ENCODE measurements around the gene BASP1. TPM values are rescaled to one million over a fixed set of nuclear protein-coding genes. Genes with fewer than 3 reads are reported as not detected.

The BASP1 gene
- total RNA-seq: 10 to 100 TPM; 25.2 to 31.4 TPM
- long read RNA-seq, donor 1, transcript BASP1-201 (2 exons, 1,878 nt): major isoform, 5 of 8 reads
- long read RNA-seq, donor 1, partial matches to known transcripts: 0 of 8 reads
- long read RNA-seq, donor 1, other reads (novel, unspliced or antisense): 3 of 8 reads
- long read RNA-seq, donor 2, partial matches to known transcripts: 0 of 1 reads
- long read RNA-seq, donor 2, other reads (novel, unspliced or antisense): 1 of 1 reads

GRCh38 chr5:17217493-17218352 lies at the start of gene BASP1:
Gene BASP1, plus strand, starts transcription at chr5:17217631. Its CDS starts 57,586 bp downstream, at chr5:17275217.
- intact Hi-C loops (cut with DNase I): loop anchor here in 1 of 2 donors (10.0 kb wide), 1 partner anchor 1067 kb away; no protein-coding TSS in a partner anchor
- DNase-seq (ENCODE audit: low spot score): peak; percentile 95

- DNase-seq (ENCODE audit: low spot score): no peak
- intact Hi-C loops (cut with DNase I): no loop called here
Observed at GRCh38 chr5:17169507-17169906, 47.9 kb upstream of the BASP1 start.

GRCh38 chr5:17172791-17173190 lies 44.6 kb upstream of the BASP1 start:
- intact Hi-C loops (cut with DNase I): no loop called here
- no peak for DNase-seq (ENCODE audit: low spot score)

- intact Hi-C loops (cut with DNase I): no loop called here
- DNase-seq (ENCODE audit: low spot score): no peak
Observed at GRCh38 chr5:17174965-17175364, 42.5 kb upstream of the BASP1 start.

- no peak for DNase-seq (ENCODE audit: low spot score)
- intact Hi-C loops (cut with DNase I): no loop called here
Observed at GRCh38 chr5:17177501-17178372, 39.7 kb upstream of the BASP1 start.

GRCh38 chr5:17178373-17178675 lies 39.1 kb upstream of the BASP1 start:
- no peak for DNase-seq (ENCODE audit: low spot score)
- intact Hi-C loops (cut with DNase I): no loop called here

GRCh38 chr5:17180330-17180843 lies 37.0 kb upstream of the BASP1 start:
- DNase-seq (ENCODE audit: low spot score): no peak
- intact Hi-C loops (cut with DNase I): no loop called here

GRCh38 chr5:17180864-17181723 lies 36.3 kb upstream of the BASP1 start:
- DNase-seq (ENCODE audit: low spot score): no peak
- intact Hi-C loops (cut with DNase I): no loop called here

- intact Hi-C loops (cut with DNase I): no loop called here
- no peak for DNase-seq (ENCODE audit: low spot score)
Observed at GRCh38 chr5:17182494-17182893, 34.9 kb upstream of the BASP1 start.

- DNase-seq (ENCODE audit: low spot score): no peak
- intact Hi-C loops (cut with DNase I): no loop called here
Observed at GRCh38 chr5:17182981-17183380, 34.5 kb upstream of the BASP1 start.

GRCh38 chr5:17183831-17184230 lies 33.6 kb upstream of the BASP1 start:
- DNase-seq (ENCODE audit: low spot score): no peak
- intact Hi-C loops (cut with DNase I): no loop called here

GRCh38 chr5:17184588-17184987 lies 32.8 kb upstream of the BASP1 start:
- intact Hi-C loops (cut with DNase I): no loop called here

GRCh38 chr5:17185349-17185748 lies 32.1 kb upstream of the BASP1 start:
- no peak for DNase-seq (ENCODE audit: low spot score)
- intact Hi-C loops (cut with DNase I): loop anchor here (5.0 kb wide), 2 partner anchors 393 to 398 kb away; no protein-coding TSS in a partner anchor

More at GRCh38 chr5:17184588-17184987, 32.8 kb upstream of the BASP1 start:
- no peak for DNase-seq (ENCODE audit: low spot score)

GRCh38 chr5:17185773-17186172 lies 31.7 kb upstream of the BASP1 start:
- intact Hi-C loops (cut with DNase I): loop anchor here (5.0 kb wide), 2 partner anchors 393 to 398 kb away; no protein-coding TSS in a partner anchor

GRCh38 chr5:17186256-17186655 lies 31.2 kb upstream of the BASP1 start:
- intact Hi-C loops (cut with DNase I): loop anchor here (5.0 kb wide), 2 partner anchors 394 to 399 kb away; no protein-coding TSS in a partner anchor

More at GRCh38 chr5:17185773-17186172, 31.7 kb upstream of the BASP1 start:
- no peak for DNase-seq (ENCODE audit: low spot score)

GRCh38 chr5:17187011-17187785 lies 30.2 kb upstream of the BASP1 start:
- DNase-seq (ENCODE audit: low spot score): no peak
- intact Hi-C loops (cut with DNase I): loop anchor here (5.0 kb wide), 2 partner anchors 395 to 400 kb away; no protein-coding TSS in a partner anchor

More at GRCh38 chr5:17186256-17186655, 31.2 kb upstream of the BASP1 start:
- no peak for DNase-seq (ENCODE audit: low spot score)

- no peak for DNase-seq (ENCODE audit: low spot score)
- intact Hi-C loops (cut with DNase I): loop anchor here (5.0 kb wide), 2 partner anchors 395 to 400 kb away; no protein-coding TSS in a partner anchor
Observed at GRCh38 chr5:17187786-17188170, 29.7 kb upstream of the BASP1 start.

All from posterior vena cava (tissue), 2 donors.